Endothelial cell of umbilical vein (primary cell): ENCODE results near the gene KLF3. TPM values are rescaled to one million over a fixed set of nuclear protein-coding genes. Genes with fewer than 3 reads are reported as not detected.

Experiments used
- BruUV-seq: library from RNA; stranded (reverse); fragments of 400-500 nt; replicated peaks from 2 replicates; lab custom pipeline; 2021; lab: Mats Ljungman, UMichigan
- CTCF ChIA-PET: fragments of 300-600, 350-600 bp; sonication (Branson Sonifier 250); formaldehyde crosslinking; loops from one replicate; lab custom pipeline; 2021; ENCODE audit warnings: antibody characterized with exemption, inconsistent platforms; lab: Charles Lee
- POLR2A ChIA-PET: fragments of 300-600, 350-600 bp; sonication (Branson Sonifier 250); formaldehyde crosslinking; loops from one replicate; lab custom pipeline; 2021; ENCODE audit warnings: antibody characterized with exemption, inconsistent platforms; lab: Charles Lee
- DNase-seq: peaks from one replicate; pipeline ENCODE4 v3.0.0-alpha.2; 2011; ENCODE audit warnings: low read depth, low spot score
- FAIRE-seq: peaks from 2 replicates; lab custom pipeline; 2011; peaks lifted over from hg19 to GRCh38; lab: Jason Lieb, UNC
- H2AFZ ChIP-seq: 2 replicates; pipeline ENCODE4 v1.6.0; 2012; ENCODE audit warnings: low read depth, low read length, control low read depth, inconsistent platforms
- H3K27ac ChIP-seq: 2 replicates; pipeline ENCODE4 v1.5.1; 2011; ENCODE audit warnings: low read depth, mild to moderate bottlenecking, control low read depth, low read length, moderate library complexity; ENCODE audit not compliant: insufficient read depth
- H3K27me3 ChIP-seq, 2 experiments: 2 replicates each; pipeline versions ENCODE4 v1.6.0 to v1.6.1; 2011; ENCODE audit warnings: low read length in 2 of 2, mixed read lengths in 1 of 2; ENCODE audit not compliant: control insufficient read depth in 2 of 2, insufficient read depth in 2 of 2
- H3K36me3 ChIP-seq, 2 experiments: 2 replicates in 1 of 2; 3 replicates in 1 of 2; pipeline ENCODE4 v1.5.1; 2011; ENCODE audit warnings: low read length in 2 of 2, mild to moderate bottlenecking in 1 of 2, moderate library complexity in 1 of 2; ENCODE audit not compliant: control insufficient read depth in 2 of 2, insufficient read depth in 2 of 2; ENCODE audit errors: extremely low read depth in 1 of 2
- H3K4me1 ChIP-seq: 3 replicates; pipeline ENCODE4 v1.5.1; 2011; ENCODE audit warnings: mild to moderate bottlenecking, low read length; ENCODE audit not compliant: control insufficient read depth, insufficient read depth; ENCODE audit errors: extremely low read depth
- H3K4me2 ChIP-seq: 2 replicates; pipeline ENCODE4 v1.6.1; 2011; ENCODE audit warnings: low read length, control low read depth, mixed read lengths; ENCODE audit not compliant: insufficient read depth
- H3K4me3 ChIP-seq, 3 experiments: fragments of 200-600 bp in 1 of 3; sonication (generic), shearing (Covaris generic) in 1 of 3; replicated peaks in 1 of 3; 2 replicates each; pipeline ENCODE4 v1.5.1; 2011 to 2016; ENCODE audit warnings: control low read depth in 3 of 3, low read length in 3 of 3, mild to moderate bottlenecking in 2 of 3, inconsistent platforms in 1 of 3, low read depth in 1 of 3, moderate library complexity in 1 of 3; ENCODE audit not compliant: insufficient read depth in 1 of 3
- H3K79me2 ChIP-seq: 2 replicates; pipeline ENCODE4 v1.6.0; 2012; ENCODE audit warnings: low read length, inconsistent platforms; ENCODE audit not compliant: control insufficient read depth, insufficient read depth
- H3K9ac ChIP-seq: replicated peaks from 2 replicates; pipeline ENCODE3; 2011; ENCODE audit warnings: low read length, control low read depth; ENCODE audit not compliant: insufficient read depth; ENCODE audit errors: extremely low read depth
- H3K9me1 ChIP-seq: replicated peaks from 3 replicates; pipeline ENCODE4 v1.6.0; 2011; ENCODE audit warnings: mild to moderate bottlenecking, low read length; ENCODE audit not compliant: control insufficient read depth, insufficient read depth; ENCODE audit errors: extremely low read depth
- H3K9me3 ChIP-seq: replicated peaks from 2 replicates; pipeline ENCODE4 v1.5.1; 2012; ENCODE audit warnings: low read length, inconsistent platforms; ENCODE audit not compliant: control insufficient read depth, insufficient read depth
- H4K20me1 ChIP-seq: replicated peaks from 2 replicates; pipeline ENCODE3; 2011; ENCODE audit warnings: mild to moderate bottlenecking, low read length; ENCODE audit not compliant: control insufficient read depth, insufficient read depth; ENCODE audit errors: extremely low read depth
- EZH2 ChIP-seq: IDR thresholded peaks from 2 replicates; pipeline ENCODE4 v1.6.1; 2012; ENCODE audit warnings: borderline replicate concordance, low read depth, mild to moderate bottlenecking, moderate library complexity, low read length, inconsistent platforms; ENCODE audit not compliant: severe bottlenecking
- FOS ChIP-seq: IDR thresholded peaks from 2 replicates; pipeline ENCODE4 v1.6.1; 2011; ENCODE audit warnings: mild to moderate bottlenecking, low read length, moderate library complexity, borderline replicate concordance; ENCODE audit not compliant: insufficient read depth
- GATA2 ChIP-seq: IDR thresholded peaks from 2 replicates; pipeline ENCODE4 v1.7.0; 2011; ENCODE audit warnings: low read depth, mild to moderate bottlenecking, moderate library complexity, mixed read lengths, low read length; ENCODE audit not compliant: insufficient read length, insufficient read depth
- JUN ChIP-seq: IDR thresholded peaks from 2 replicates; pipeline ENCODE4 v1.6.1; 2011; ENCODE audit warnings: borderline replicate concordance, low read depth; ENCODE audit not compliant: insufficient read length, insufficient read depth
- MAX ChIP-seq: IDR thresholded peaks from 2 replicates; pipeline ENCODE4 v1.6.1; 2011; ENCODE audit not compliant: insufficient read depth, insufficient read length
- MYC ChIP-seq: IDR thresholded peaks from one replicate; pipeline ENCODE4 v1.6.1; 2011; ENCODE audit warnings: mild to moderate bottlenecking, low read depth, low read length
- POLR2A ChIP-seq: IDR thresholded peaks from 2 replicates; pipeline ENCODE4 v1.6.1; 2012; ENCODE audit warnings: low read depth, mild to moderate bottlenecking, control low read depth, low read length
- POLR2AphosphoS5 ChIP-seq: IDR thresholded peaks from 2 replicates; pipeline ENCODE4 v1.6.1; 2012; ENCODE audit warnings: low read depth, mild to moderate bottlenecking, control low read depth, low read length, moderate library complexity; ENCODE audit not compliant: insufficient read depth
- dilution Hi-C: fragments of 300-500 bp; cut with MboI; formaldehyde crosslinking; loops from one replicate; pipeline ENCODE4 v1.15.0; 2019; ENCODE audit warnings: low sequenced_read_pairs; ENCODE audit not compliant: extremely low pct_ligation_motif_present
- intact Hi-C: fragments of 100-400 bp; cut with micrococcal nuclease; formaldehyde crosslinking; loops from one replicate; pipeline ENCODE4 v1.10.0; 2022
- polyA plus RNA-seq, 4 experiments: library from polyadenylated mRNA; depleted of rRNA in 3 of 4; stranded (reverse) in 3 of 4; unstranded in 1 of 4; fragments of >200 nt; gene quantifications; 2 replicates each; pipeline versions ENCODE4 v1.2.1 to v1.2.3, GENCODE V29; 2011 to 2012; ENCODE audit warnings: missing spikeins in 1 of 4
- total RNA-seq: library from RNA; stranded (reverse); gene quantifications from 2 replicates; pipeline ENCODE4 v1.2.3, GENCODE V29; 2021
- TF ChIP-seq, protein P1 (sequence below), 2 donors: IDR thresholded peaks; 1 replicate in 1 of 2; 2 replicates in 1 of 2; pipeline ENCODE4 v1.5.1; 2011; ENCODE audit warnings: low read length in 2 of 2, mild to moderate bottlenecking in 2 of 2, moderate library complexity in 2 of 2, control low read depth in 1 of 2, inconsistent platforms in 1 of 2, low read depth in 1 of 2; ENCODE audit not compliant: insufficient read depth in 1 of 2; ENCODE audit errors: extremely low read depth in 1 of 2

KLF3 gene
- total and polyA plus RNA-seq, 2 donors (not counting 3 experiments of a cell fraction or from before 2014, with no cell fraction given), result 27.7 to 50.5 TPM

GRCh38 chr4:38723114-38723513 lies 59.1 kb downstream of the KLF3 start:
- DNase-seq, result no peak
- no peak overlapping the region for H3K4me2 ChIP-seq
- ChIA-PET CTCF (interaction anchor here (0.9 kb wide), 1 partner anchor 539 kb away, joined by 3 read pairs; no protein-coding TSS in a partner anchor), POLR2A (no interaction called here)
- intact Hi-C loops, result no loop called here
- H3K79me2 ChIP-seq, result no peaks in the 10 kb centered on the region
- no peak overlapping the region for H3K4me3 ChIP-seq
- H3K36me3 ChIP-seq, result no peaks in the 10 kb centered on the region
- no peaks in the 10 kb centered on the region for H3K27me3 ChIP-seq
- H3K4me1 ChIP-seq, result peaks cover 9% of the 10 kb centered on the region
- H2AFZ ChIP-seq, result no peak overlapping the region
- BruUV-seq, result no TSS peak
- FAIRE-seq, result no peak
- H3K9ac ChIP-seq, result no peak overlapping the region
- TF ChIP-seq MYC, result no peak
- TF ChIP-seq MAX, result no peak
- no peak for TF ChIP-seq EZH2
- TF ChIP-seq POLR2A, result no peak
- TF ChIP-seq GATA2, result no peak
- no peak for TF ChIP-seq POLR2AphosphoS5
- no peak for TF ChIP-seq FOS
- TF ChIP-seq JUN, result no peak
- TF ChIP-seq, protein P1, sequence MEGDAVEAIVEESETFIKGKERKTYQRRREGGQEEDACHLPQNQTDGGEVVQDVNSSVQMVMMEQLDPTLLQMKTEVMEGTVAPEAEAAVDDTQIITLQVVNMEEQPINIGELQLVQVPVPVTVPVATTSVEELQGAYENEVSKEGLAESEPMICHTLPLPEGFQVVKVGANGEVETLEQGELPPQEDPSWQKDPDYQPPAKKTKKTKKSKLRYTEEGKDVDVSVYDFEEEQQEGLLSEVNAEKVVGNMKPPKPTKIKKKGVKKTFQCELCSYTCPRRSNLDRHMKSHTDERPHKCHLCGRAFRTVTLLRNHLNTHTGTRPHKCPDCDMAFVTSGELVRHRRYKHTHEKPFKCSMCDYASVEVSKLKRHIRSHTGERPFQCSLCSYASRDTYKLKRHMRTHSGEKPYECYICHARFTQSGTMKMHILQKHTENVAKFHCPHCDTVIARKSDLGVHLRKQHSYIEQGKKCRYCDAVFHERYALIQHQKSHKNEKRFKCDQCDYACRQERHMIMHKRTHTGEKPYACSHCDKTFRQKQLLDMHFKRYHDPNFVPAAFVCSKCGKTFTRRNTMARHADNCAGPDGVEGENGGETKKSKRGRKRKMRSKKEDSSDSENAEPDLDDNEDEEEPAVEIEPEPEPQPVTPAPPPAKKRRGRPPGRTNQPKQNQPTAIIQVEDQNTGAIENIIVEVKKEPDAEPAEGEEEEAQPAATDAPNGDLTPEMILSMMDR (IDR thresholded peaks at IDR 0.05; ENCODE audit: extremely low read depth in 1 of 2, insufficient read depth in 1 of 2, low read depth in 1 of 2, low read length in 2 of 2), result no peak
- H3K9me3 ChIP-seq, result no peaks in the 10 kb centered on the region
- no peaks in the 10 kb centered on the region for H3K9me1 ChIP-seq
- no peak overlapping the region for H3K27ac ChIP-seq
- no peaks in the 10 kb centered on the region for H4K20me1 ChIP-seq
- dilution Hi-C loops, result no loop called here
